ENCODE results near the gene MLXIP. TPM values are rescaled to one million over a fixed set of nuclear protein-coding genes. Genes with fewer than 3 reads are reported as not detected.

Gene MLXIP
- total RNA-seq, 1 donor from 2014 or later = 1.9 TPM

DNA sequence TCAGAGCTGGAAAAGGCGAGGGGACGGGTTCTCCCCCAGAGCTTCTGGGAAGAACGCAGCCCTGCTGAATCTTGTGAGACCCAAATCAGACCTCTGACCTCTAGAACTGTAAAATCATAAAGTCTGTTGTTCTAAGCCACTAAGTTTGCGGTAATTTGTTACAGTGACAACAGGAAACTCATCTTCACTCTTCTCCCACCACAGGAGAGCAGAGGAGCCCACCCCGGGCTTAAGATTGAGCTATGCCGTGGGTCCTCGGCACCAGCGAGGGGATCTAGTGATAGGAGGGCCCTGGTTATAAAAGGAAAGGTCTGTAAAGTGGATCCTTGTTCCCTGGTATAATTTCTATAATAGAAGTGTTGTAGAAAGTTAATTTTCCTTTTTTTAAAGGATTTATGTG, 7.6 kb downstream of the MLXIP start:
- H3K4me1 Mint-ChIP-seq = peaks cover 44% of the 10 kb centered on the region
- H3K4me3 Mint-ChIP-seq = no peak overlapping the region
- H3K27me3 Mint-ChIP-seq (ENCODE audit: insufficient read depth, low read depth) = peaks cover 3% of the 10 kb centered on the region
- Histone ChIP-seq H3K79me2 (ENCODE audit: low read depth) (no peaks in the 10 kb centered on the region), H3K9ac (no peak overlapping the region), H3K4me2 (no peak overlapping the region), H3K4me3 (no peak overlapping the region), H3K27me3 (peaks cover 27% of the 10 kb centered on the region), H3F3A (ENCODE audit: low read depth) (peaks cover 6% of the 10 kb centered on the region), H4K20me1 (ENCODE audit: low read depth) (peaks cover 16% of the 10 kb centered on the region), H3K27ac (no peak overlapping the region), H2AFZ (replicated peaks) (no peak overlapping the region), H3K4me1 (peaks cover 14% of the 10 kb centered on the region), H3K36me3 (no peaks in the 10 kb centered on the region), H3K9me3 (ENCODE audit: low read depth) (no peaks in the 10 kb centered on the region)
- H3K9me3 Mint-ChIP-seq = no peaks in the 10 kb centered on the region
- TF ChIP-seq, protein P1, sequence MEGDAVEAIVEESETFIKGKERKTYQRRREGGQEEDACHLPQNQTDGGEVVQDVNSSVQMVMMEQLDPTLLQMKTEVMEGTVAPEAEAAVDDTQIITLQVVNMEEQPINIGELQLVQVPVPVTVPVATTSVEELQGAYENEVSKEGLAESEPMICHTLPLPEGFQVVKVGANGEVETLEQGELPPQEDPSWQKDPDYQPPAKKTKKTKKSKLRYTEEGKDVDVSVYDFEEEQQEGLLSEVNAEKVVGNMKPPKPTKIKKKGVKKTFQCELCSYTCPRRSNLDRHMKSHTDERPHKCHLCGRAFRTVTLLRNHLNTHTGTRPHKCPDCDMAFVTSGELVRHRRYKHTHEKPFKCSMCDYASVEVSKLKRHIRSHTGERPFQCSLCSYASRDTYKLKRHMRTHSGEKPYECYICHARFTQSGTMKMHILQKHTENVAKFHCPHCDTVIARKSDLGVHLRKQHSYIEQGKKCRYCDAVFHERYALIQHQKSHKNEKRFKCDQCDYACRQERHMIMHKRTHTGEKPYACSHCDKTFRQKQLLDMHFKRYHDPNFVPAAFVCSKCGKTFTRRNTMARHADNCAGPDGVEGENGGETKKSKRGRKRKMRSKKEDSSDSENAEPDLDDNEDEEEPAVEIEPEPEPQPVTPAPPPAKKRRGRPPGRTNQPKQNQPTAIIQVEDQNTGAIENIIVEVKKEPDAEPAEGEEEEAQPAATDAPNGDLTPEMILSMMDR (IDR thresholded peaks at IDR 0.05) = no peak
- TF ChIP-seq EZH2 (IDR thresholded peaks at IDR 0.05) (no peak), EZH2phosphoT487 (IDR thresholded peaks at IDR 0.05) (no peak)
- peaks cover 28% of the 10 kb centered on the region for H3K36me3 Mint-ChIP-seq
- no peak for DNase-seq (ENCODE audit: low spot score)
- no peak overlapping the region for H3K27ac Mint-ChIP-seq

DNA sequence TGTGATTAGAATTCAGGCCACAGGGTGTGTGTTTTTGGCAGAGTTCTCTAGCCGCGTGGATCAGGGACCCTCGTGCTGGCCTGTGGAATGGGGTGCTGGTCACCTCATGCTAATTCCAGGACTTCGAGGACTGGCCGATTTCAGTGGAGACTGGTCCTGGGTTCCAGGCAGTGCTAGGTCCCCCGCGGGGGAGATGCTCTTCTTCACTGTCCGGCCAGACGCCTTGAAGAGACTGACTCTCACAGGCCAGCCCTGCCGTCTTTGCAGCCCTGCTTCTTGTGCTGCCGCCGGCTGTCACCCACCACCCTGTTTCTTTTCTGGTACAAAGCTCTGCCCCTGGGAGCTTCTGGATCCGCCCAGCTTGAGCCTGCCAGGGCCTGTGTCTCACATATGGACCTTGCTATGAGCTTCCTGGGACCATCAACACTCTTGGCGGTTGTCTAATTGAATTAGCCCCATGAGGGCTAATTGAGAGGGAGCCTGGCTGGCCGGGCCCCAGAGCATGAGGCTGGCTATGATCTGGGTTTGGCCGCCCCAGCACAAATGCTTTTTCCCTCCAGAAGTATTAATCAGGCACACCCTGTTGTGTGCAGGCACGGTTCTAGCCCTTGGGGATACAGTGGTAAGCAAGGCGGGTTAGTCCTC, 8.2 kb downstream of the MLXIP start:
- H4K20me1 ChIP-seq (ENCODE audit: low read depth) = peaks cover 16% of the 10 kb centered on the region
- H3K36me3 ChIP-seq = no peaks in the 10 kb centered on the region
- no peak overlapping the region for H3K4me2 ChIP-seq
- peaks cover 2% of the 10 kb centered on the region for H3K27me3 Mint-ChIP-seq (ENCODE audit: insufficient read depth, low read depth)
- peaks cover 28% of the 10 kb centered on the region for H3K36me3 Mint-ChIP-seq
- H3K79me2 ChIP-seq (ENCODE audit: low read depth) = no peaks in the 10 kb centered on the region
- H3K27me3 ChIP-seq = peaks cover 21% of the 10 kb centered on the region
- H3K4me1 ChIP-seq = peaks cover 14% of the 10 kb centered on the region
- H3K4me1 Mint-ChIP-seq = peaks cover 41% of the 10 kb centered on the region
- TF ChIP-seq EZH2 (IDR thresholded peaks at IDR 0.05) = no peak
- TF ChIP-seq, protein P1 (IDR thresholded peaks at IDR 0.05) = no peak
- no peak for TF ChIP-seq EZH2phosphoT487 (IDR thresholded peaks at IDR 0.05)
- H3K4me3 ChIP-seq = no peak overlapping the region
- no peaks in the 10 kb centered on the region for H3K9me3 ChIP-seq (ENCODE audit: low read depth)
- H3K9me3 Mint-ChIP-seq = no peaks in the 10 kb centered on the region
- H3K27ac ChIP-seq = no peak overlapping the region
- peaks cover 6% of the 10 kb centered on the region for H3F3A ChIP-seq (ENCODE audit: low read depth)
- peak overlapping the region; percentile 48 for H3K27ac Mint-ChIP-seq
- H3K9ac ChIP-seq = no peak overlapping the region
- DNase-seq (ENCODE audit: low spot score) = no peak
- H3K4me3 Mint-ChIP-seq = peak overlapping the region; percentile 25
- no peak overlapping the region for H2AFZ ChIP-seq (replicated peaks)

DNA sequence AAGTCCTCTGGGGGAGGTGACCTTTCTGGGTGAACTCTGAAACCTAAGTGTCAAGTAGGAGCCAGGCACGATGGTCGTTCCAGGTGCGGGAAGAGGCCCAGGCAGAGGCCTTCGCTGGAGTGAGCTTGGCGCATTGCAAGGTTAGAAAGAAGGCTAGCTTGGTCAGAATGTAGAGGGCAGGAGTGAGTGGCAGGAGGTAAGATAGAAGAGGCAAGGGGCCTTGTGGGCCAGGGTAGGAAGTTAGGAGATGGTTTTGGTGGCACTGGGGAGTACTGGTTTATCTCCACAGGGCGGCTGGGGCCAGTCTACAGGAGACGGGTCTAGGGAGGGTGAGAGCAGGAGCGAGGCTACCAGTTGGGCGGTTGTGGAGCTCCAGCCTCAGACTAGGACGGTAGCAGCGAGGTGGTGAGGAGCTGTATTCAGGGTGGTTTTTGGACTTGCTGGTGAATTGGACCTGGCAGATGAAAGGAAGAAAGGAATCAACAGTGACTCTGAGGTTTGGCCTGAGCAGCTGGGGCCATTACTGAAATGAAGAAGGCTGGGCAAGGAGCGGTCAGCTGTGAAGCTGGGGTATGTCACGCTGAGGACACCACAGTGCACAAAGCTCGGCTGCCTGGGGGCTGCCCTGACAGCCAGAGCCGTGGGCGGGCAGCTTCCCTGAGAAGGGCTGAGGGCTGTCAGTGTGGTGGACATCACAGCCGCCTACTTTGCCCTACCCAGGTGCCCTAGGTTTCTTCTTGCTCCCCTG, 9.0 kb downstream of the MLXIP start:
- Histone ChIP-seq H3K4me1 (peaks cover 14% of the 10 kb centered on the region), H3K36me3 (no peaks in the 10 kb centered on the region), H3K4me2 (no peak overlapping the region), H3K27ac (no peak overlapping the region), H3K9me3 (ENCODE audit: low read depth) (no peaks in the 10 kb centered on the region), H3K79me2 (ENCODE audit: low read depth) (no peaks in the 10 kb centered on the region), H3K27me3 (peaks cover 12% of the 10 kb centered on the region), H3K9ac (no peak overlapping the region), H4K20me1 (ENCODE audit: low read depth) (peaks cover 14% of the 10 kb centered on the region), H2AFZ (replicated peaks) (no peak overlapping the region), H3K4me3 (no peak overlapping the region), H3F3A (ENCODE audit: low read depth) (peaks cover 6% of the 10 kb centered on the region)
- Mint-ChIP-seq H3K36me3 (peaks cover 28% of the 10 kb centered on the region), H3K4me3 (peak overlapping the region; percentile 11), H3K27ac (no peak overlapping the region), H3K27me3 (ENCODE audit: insufficient read depth, low read depth) (peaks cover 2% of the 10 kb centered on the region), H3K9me3 (no peaks in the 10 kb centered on the region), H3K4me1 (peaks cover 35% of the 10 kb centered on the region)
- no peak for DNase-seq (ENCODE audit: low spot score)
- TF ChIP-seq, protein P1 (IDR thresholded peaks at IDR 0.05) = no peak
- no peak for TF ChIP-seq EZH2 (IDR thresholded peaks at IDR 0.05)
